NCI-H1436 (cell line): ENCODE results near the gene C16orf89.
"Not testable (repeated sequence)": the region's sequence is repeated elsewhere in the genome, so short reads cannot be mapped to it uniquely, and the experiment has no call there.

Source experiments
- DNase-seq: peaks from one replicate; lab custom pipeline; 2025; lab: John Stamatoyannopoulos, UW

The C16orf89 gene

GRCh38 chr16:5060073-5060641 is 5.6 kb downstream of the C16orf89 start:
- DNase-seq, result no peak

- no peak for DNase-seq
Measured at GRCh38 chr16:5059386-5060072, 6.2 kb downstream of the C16orf89 start.

GRCh38 chr16:5058476-5058875 is 7.3 kb downstream of the C16orf89 start:
- DNase-seq, result no peak

- no peak for DNase-seq
Measured at GRCh38 chr16:5056352-5056751, 9.4 kb downstream of the C16orf89 start.

- no peak for DNase-seq
Measured at GRCh38 chr16:5054876-5055865, 10.6 kb downstream of the C16orf89 start.

- no peak for DNase-seq
Measured at GRCh38 chr16:5046914-5047313, 18.8 kb downstream of the C16orf89 start.

GRCh38 chr16:5045499-5046115 is 20.1 kb downstream of the C16orf89 start:
- no peak for DNase-seq

GRCh38 chr16:5044581-5044980 is 21.2 kb downstream of the C16orf89 start:
- not testable (repeated sequence) for DNase-seq

- no peak for DNase-seq
Measured at GRCh38 chr16:5044011-5044540, 21.7 kb downstream of the C16orf89 start.

GRCh38 chr16:5042574-5043171 is 23.1 kb downstream of the C16orf89 start:
- no peak for DNase-seq

GRCh38 chr16:5041600-5042133 is 24.1 kb downstream of the C16orf89 start:
- DNase-seq, result no peak

GRCh38 chr16:5040451-5040850 is 25.3 kb downstream of the C16orf89 start:
- DNase-seq, result no peak

GRCh38 chr16:5036228-5037156 is 29.3 kb downstream of the C16orf89 start:
- DNase-seq, result no peak

- DNase-seq, result no peak
Measured at GRCh38 chr16:5035909-5036227, 29.9 kb downstream of the C16orf89 start.

GRCh38 chr16:5034167-5034523 is 31.6 kb downstream of the C16orf89 start:
- DNase-seq, result no peak

- peak; percentile 71 for DNase-seq
Measured at GRCh38 chr16:5033256-5034166, 32.2 kb downstream of the C16orf89 start, which contains the start of gene NAGPA. Gene NAGPA, minus strand, starts transcription at chr16:5033935. Its CDS starts 21 bp downstream, at chr16:5033914.

GRCh38 chr16:5032748-5033167 is 33.0 kb downstream of the C16orf89 start:
- no peak for DNase-seq

- DNase-seq, result no peak
Measured at GRCh38 chr16:5031601-5032000, 34.2 kb downstream of the C16orf89 start.

GRCh38 chr16:5030251-5030870 is 35.4 kb downstream of the C16orf89 start:
- no peak for DNase-seq
